Fibroblast of peridontal ligament (primary cell): Measurements from ENCODE around the gene IL23A.
A peak's percentile ranks its signal among the peaks of the same experiment; 100 is the strongest.
"Not testable (repeated sequence)": the region's sequence is repeated elsewhere in the genome, so short reads cannot be mapped to it uniquely, and the experiment has no call there.

Experiments
- DNase-seq: peaks from one replicate; pipeline ENCODE4 v3.0.0-alpha.2; 2010; ENCODE audit errors: extremely low read depth

IL23A gene

GRCh38 chr12:56338308-56339157 is at the start of gene IL23A:
Gene IL23A (plus strand): TSS chr12:56338884. CDS start chr12:56339045, 161 bp downstream.
- no peak for DNase-seq

- DNase-seq = no peak
Observed at GRCh38 chr12:56293795-56294194, 44.9 kb upstream of the IL23A start.

- DNase-seq = peak; percentile 66
Observed at GRCh38 chr12:56296295-56296694, 42.4 kb upstream of the IL23A start.

GRCh38 chr12:56297400-56297799 is 41.3 kb upstream of the IL23A start:
- DNase-seq = no peak

GRCh38 chr12:56298828-56299227 is 39.9 kb upstream of the IL23A start:
- DNase-seq = no peak

- DNase-seq = peak; percentile 32
Observed at GRCh38 chr12:56299308-56299852, 39.3 kb upstream of the IL23A start.

- peak; percentile 95 for DNase-seq
Observed at GRCh38 chr12:56299853-56300643, 38.6 kb upstream of the IL23A start, which contains the start of gene CS. Gene CS (minus strand): TSS chr12:56300330. CDS start chr12:56300201, 129 bp downstream.

GRCh38 chr12:56300644-56301464 is 37.8 kb upstream of the IL23A start:
- DNase-seq = no peak

GRCh38 chr12:56304276-56304675 is 34.4 kb upstream of the IL23A start:
- DNase-seq = no peak

- no peak for DNase-seq
Observed at GRCh38 chr12:56304872-56305590, 33.7 kb upstream of the IL23A start.

GRCh38 chr12:56307221-56307965 is 31.3 kb upstream of the IL23A start:
- DNase-seq = no peak

GRCh38 chr12:56308714-56309113 is 30.0 kb upstream of the IL23A start:
- DNase-seq = no peak

- no peak for DNase-seq
Observed at GRCh38 chr12:56311003-56311402, 27.7 kb upstream of the IL23A start.

GRCh38 chr12:56315249-56315621 is 23.4 kb upstream of the IL23A start:
- DNase-seq = no peak

- peak; percentile 95 for DNase-seq
Observed at GRCh38 chr12:56315622-56316473, 22.8 kb upstream of the IL23A start, which contains the start of gene CNPY2. Gene CNPY2 (minus strand): TSS chr12:56315988. CDS start chr12:56315217, 771 bp downstream.

- DNase-seq = no peak
Observed at GRCh38 chr12:56317675-56318074, 21.0 kb upstream of the IL23A start.

GRCh38 chr12:56321027-56321426 is 17.7 kb upstream of the IL23A start:
- no peak for DNase-seq

- DNase-seq = not testable (repeated sequence)
Observed at GRCh38 chr12:56321610-56322009, 17.1 kb upstream of the IL23A start.

GRCh38 chr12:56324206-56324605 is 14.5 kb upstream of the IL23A start:
- no peak for DNase-seq
